H9 (cell line): ENCODE data around the gene HSD3B1. TPM values are rescaled to one million over a fixed set of nuclear protein-coding genes. Genes with fewer than 3 reads are reported as not detected.

Experiments used
- DNase-seq: peaks from one replicate; pipeline ENCODE4 v3.0.0-alpha.2; 2017
- H2AFZ ChIP-seq: one replicate; pipeline ENCODE4 v1.6.1; 2013; ENCODE audit warnings: mild to moderate bottlenecking, low read length, control low read depth, moderate library complexity
- H2AK5ac ChIP-seq: 2 replicates; pipeline ENCODE4 v1.6.1; 2013; ENCODE audit warnings: low read length, control low read depth, mixed read lengths; ENCODE audit not compliant: insufficient read length
- H2BK120ac ChIP-seq: one replicate; pipeline ENCODE4 v1.6.1; 2013; ENCODE audit warnings: low read depth, mild to moderate bottlenecking, low read length, control low read depth, inconsistent platforms; ENCODE audit not compliant: poor library complexity, severe bottlenecking
- H2BK12ac ChIP-seq: 2 replicates; pipeline ENCODE4 v1.6.1; 2013; ENCODE audit warnings: low read length, control low read depth, mixed read lengths, low read depth; ENCODE audit not compliant: insufficient read length
- H2BK15ac ChIP-seq: 2 replicates; pipeline ENCODE4 v1.6.1; 2013; ENCODE audit warnings: low read depth, low read length, control low read depth
- H2BK20ac ChIP-seq: one replicate; pipeline ENCODE4 v1.6.1; 2013; ENCODE audit warnings: low read depth, mild to moderate bottlenecking, low read length, control low read depth, inconsistent platforms; ENCODE audit not compliant: poor library complexity, severe bottlenecking
- H2BK5ac ChIP-seq: 2 replicates; pipeline ENCODE4 v1.6.1; 2013; ENCODE audit warnings: low read length, control low read depth, mixed read lengths; ENCODE audit not compliant: insufficient read length
- H3K14ac ChIP-seq: 2 replicates; pipeline ENCODE4 v1.6.1; 2013; ENCODE audit warnings: low read length, control low read depth; ENCODE audit not compliant: insufficient read depth
- H3K18ac ChIP-seq: 2 replicates; pipeline ENCODE4 v1.6.1; 2013; ENCODE audit warnings: low read depth, mild to moderate bottlenecking, mixed read lengths, low read length, control low read depth; ENCODE audit not compliant: insufficient read length
- H3K23ac ChIP-seq: 2 replicates; pipeline ENCODE4 v1.6.1; 2013; ENCODE audit warnings: low read length, control low read depth, mixed read lengths, low read depth; ENCODE audit not compliant: insufficient read length
- H3K23me2 ChIP-seq: 2 replicates; pipeline ENCODE4 v1.6.1; 2013; ENCODE audit warnings: low read depth, mild to moderate bottlenecking, mixed read lengths, low read length, control low read depth; ENCODE audit not compliant: insufficient read length, poor library complexity, severe bottlenecking
- H3K27ac ChIP-seq: 2 replicates; pipeline ENCODE4 v1.5.1; 2013; ENCODE audit warnings: low read length, control low read depth, mixed read lengths, low read depth; ENCODE audit not compliant: insufficient read length
- H3K27me3 ChIP-seq: 2 replicates; pipeline ENCODE4 v1.6.1; 2013; ENCODE audit warnings: low read length, control low read depth, inconsistent platforms; ENCODE audit not compliant: insufficient read depth
- H3K4ac ChIP-seq: 2 replicates; pipeline ENCODE4 v1.6.1; 2013; ENCODE audit warnings: low read depth, mild to moderate bottlenecking, control low read depth, inconsistent platforms, low read length, moderate library complexity
- H3K4me1 ChIP-seq: 2 replicates; pipeline ENCODE4 v1.6.1; 2013; ENCODE audit warnings: low read length, control low read depth, inconsistent platforms; ENCODE audit not compliant: insufficient read depth
- H3K4me2 ChIP-seq: 2 replicates; pipeline ENCODE4 v1.6.1; 2013; ENCODE audit warnings: low read length, control low read depth, mixed read lengths; ENCODE audit not compliant: insufficient read length, insufficient read depth
- H3K56ac ChIP-seq: 2 replicates; pipeline ENCODE4 v1.6.1; 2013; ENCODE audit warnings: low read depth, mild to moderate bottlenecking, mixed read lengths, low read length, control low read depth; ENCODE audit not compliant: insufficient read length
- H3K79me1 ChIP-seq: 2 replicates; pipeline ENCODE4 v1.6.1; 2013; ENCODE audit warnings: low read depth, mild to moderate bottlenecking, moderate library complexity, low read length, control low read depth, inconsistent platforms; ENCODE audit not compliant: insufficient read depth, poor library complexity, severe bottlenecking
- H3K79me2 ChIP-seq: 2 replicates; pipeline ENCODE4 v1.6.1; 2013; ENCODE audit warnings: low read length, control low read depth, inconsistent platforms; ENCODE audit not compliant: insufficient read depth
- H3K9ac ChIP-seq: 2 replicates; pipeline ENCODE4 v1.6.1; 2013; ENCODE audit warnings: low read length, control low read depth, mixed read lengths; ENCODE audit not compliant: insufficient read length; ENCODE audit errors: extremely low read depth
- H3K9me3 ChIP-seq: one replicate; pipeline ENCODE4 v1.6.1; 2013; ENCODE audit warnings: low read depth, low read length, inconsistent platforms; ENCODE audit not compliant: control insufficient read depth
- H3T11ph ChIP-seq: one replicate; pipeline ENCODE4 v1.6.1; 2013; ENCODE audit warnings: mild to moderate bottlenecking, low read length, control low read depth, inconsistent platforms
- H4K20me1 ChIP-seq: one replicate; pipeline ENCODE4 v1.6.1; 2013; ENCODE audit not compliant: control insufficient read depth, insufficient read length, insufficient read depth
- H4K5ac ChIP-seq: 2 replicates; pipeline ENCODE4 v1.6.1; 2013; ENCODE audit warnings: low read depth, mild to moderate bottlenecking, mixed read lengths, low read length, control low read depth; ENCODE audit not compliant: insufficient read length
- H4K8ac ChIP-seq: replicated peaks from 2 replicates; pipeline ENCODE4 v1.6.1; 2013; ENCODE audit warnings: low read length, control low read depth, mixed read lengths, low read depth; ENCODE audit not compliant: insufficient read length
- H4K91ac ChIP-seq: 2 replicates; pipeline ENCODE4 v1.6.1; 2013; ENCODE audit warnings: low read depth, mild to moderate bottlenecking, moderate library complexity, mixed read lengths, low read length, control low read depth; ENCODE audit not compliant: insufficient read length
- H3K27ac Mint-ChIP-seq, 3 experiments: 2 replicates in 2 of 3; 3 replicates in 1 of 3; pipeline ENCODE4 v1.8.0; 2020 to 2021; ENCODE audit warnings: mixed read lengths in 3 of 3, mild to moderate bottlenecking in 1 of 3, moderate library complexity in 1 of 3
- H3K27me3 Mint-ChIP-seq: 2 replicates; pipeline ENCODE4 v1.8.0; 2021; ENCODE audit warnings: low read depth, mild to moderate bottlenecking, moderate library complexity, mixed read lengths
- H3K36me3 Mint-ChIP-seq, 3 experiments: 2 replicates in 2 of 3; 3 replicates in 1 of 3; pipeline ENCODE4 v1.8.0; 2020 to 2021; ENCODE audit warnings: low read depth in 3 of 3, mixed read lengths in 3 of 3; ENCODE audit not compliant: insufficient read depth in 1 of 3
- H3K4me1 Mint-ChIP-seq, 2 experiments: 2 replicates each; pipeline ENCODE4 v1.8.0; 2020; ENCODE audit warnings: mixed read lengths in 2 of 2
- H3K4me3 Mint-ChIP-seq, 2 experiments: 2 replicates in 1 of 2; 3 replicates in 1 of 2; pipeline ENCODE4 v1.8.0; 2020 to 2021; ENCODE audit warnings: mild to moderate bottlenecking in 2 of 2, mixed read lengths in 2 of 2, moderate library complexity in 1 of 2
- H3K9me3 Mint-ChIP-seq, 2 experiments: 2 replicates in 1 of 2; 3 replicates in 1 of 2; pipeline ENCODE4 v1.8.0; 2020; ENCODE audit warnings: mild to moderate bottlenecking in 2 of 2, mixed read lengths in 2 of 2, moderate library complexity in 1 of 2
- CTCF ChIP-seq: fragments of 200-600 bp; sonication (generic); conservative IDR thresholded peaks from 3 replicates; pipeline ENCODE4 v1.8.0; 2021; ENCODE audit warnings: antibody characterized with exemption, mild to moderate bottlenecking
- WGBS: extraction: QIAGEN DNeasy Blood & Tissue Kit; methylation state at CpG from one replicate; pipeline ENCODE4 v1.1.7; 2013; ENCODE audit warnings: missing lambda C conversion rate, low lambda C conversion rate, mixed read lengths; ENCODE audit not compliant: insufficient read length; ENCODE audit errors: extremely low coverage; 5-methylcytosine and 5-hydroxymethylcytosine counted together
- total RNA-seq: library from RNA; stranded (reverse); gene quantifications from 2 replicates; pipeline ENCODE4 v1.2.1, GENCODE V29; 2021

HSD3B1 gene
- total RNA-seq, 1 experiment from 2014 or later, result not detected

GRCh38 chr1:119470958-119471357 is 36.1 kb upstream of the HSD3B1 start:
- Histone ChIP-seq H3K4me2 (no peak overlapping the region), H2BK12ac (no peak overlapping the region), H3T11ph (no peak overlapping the region), H4K91ac (no peak overlapping the region), H3K79me2 (no peaks in the 10 kb centered on the region), H3K18ac (no peak overlapping the region), H3K4ac (no peak overlapping the region), H3K23ac (no peak overlapping the region), H3K9ac (no peak overlapping the region), H3K27me3 (no peaks in the 10 kb centered on the region), H2BK15ac (no peak overlapping the region; the same call in 1 of the 2 replicates), H3K9me3 (no peaks in the 10 kb centered on the region), H2BK20ac (no peak overlapping the region), H3K56ac (no peak overlapping the region), H3K14ac (no peak overlapping the region), H4K8ac (no peak overlapping the region), H2AK5ac (no peak overlapping the region), H2BK120ac (no peak overlapping the region), H4K20me1 (no peaks in the 10 kb centered on the region), H3K23me2 (no peaks in the 10 kb centered on the region), H3K4me1 (peaks cover 2% of the 10 kb centered on the region; the same call in 1 of the 2 replicates), H2AFZ (no peak overlapping the region), H3K27ac (no peak overlapping the region), H4K5ac (no peak overlapping the region), H2BK5ac (no peak overlapping the region), H3K79me1 (no peaks in the 10 kb centered on the region)
- WGBS, result no CpG with 5 or more reads among the region's 7 CpGs
- DNase-seq, result no peak
- peaks cover 8 to 14% of the 10 kb centered on the region in 2 experiments for H3K4me1 Mint-ChIP-seq
- H3K36me3 Mint-ChIP-seq, result no peaks in the 10 kb centered on the region
- H3K27ac Mint-ChIP-seq, result no peak overlapping the region
- peaks cover 5% of the 10 kb centered on the region for H3K27me3 Mint-ChIP-seq
- H3K4me3 Mint-ChIP-seq, result no peak overlapping the region
- TF ChIP-seq CTCF, result no peak
- no peaks in the 10 kb centered on the region for H3K9me3 Mint-ChIP-seq
